HFFc6 (cell line): ENCODE data around the gene BIRC5. TPM values are rescaled to one million over a fixed set of nuclear protein-coding genes. Genes with fewer than 3 reads are reported as not detected.

Experiments
- DNase-seq: peaks from one replicate; pipeline ENCODE4 v3.0.0-alpha.2; 2018
- H3K27ac Mint-ChIP-seq: 2 replicates; pipeline ENCODE4 v1.8.0; 2020; ENCODE audit warnings: mild to moderate bottlenecking, mixed read lengths
- H3K27me3 Mint-ChIP-seq: 2 replicates; pipeline ENCODE4 v1.8.0; 2021; ENCODE audit warnings: mild to moderate bottlenecking, moderate library complexity, mixed read lengths; ENCODE audit not compliant: insufficient read depth
- H3K36me3 Mint-ChIP-seq: 2 replicates; pipeline ENCODE4 v1.8.0; 2021; ENCODE audit warnings: low read depth, mixed read lengths
- H3K4me1 Mint-ChIP-seq: 2 replicates; pipeline ENCODE4 v1.8.0; 2020; ENCODE audit warnings: low read depth, mixed read lengths
- H3K4me3 Mint-ChIP-seq: 2 replicates; pipeline ENCODE4 v1.8.0; 2020; ENCODE audit warnings: mild to moderate bottlenecking, moderate library complexity, mixed read lengths
- H3K9me3 Mint-ChIP-seq: 2 replicates; pipeline ENCODE4 v1.8.0; 2020; ENCODE audit warnings: mild to moderate bottlenecking, mixed read lengths
- CTCF ChIP-seq: fragments of 200-600 bp; sonication (generic); IDR thresholded peaks from 2 replicates; pipeline ENCODE4 v1.5.0; 2021; ENCODE audit warnings: antibody characterized with exemption, mild to moderate bottlenecking
- total RNA-seq, 6 experiments: library from RNA; stranded (reverse); fragmentation: NEBNext Ultra II Directional; extraction: Animal tissue kit (Norgen Biotek cat#: 25700); gene quantifications; 2 replicates in 1 of 6; 3 replicates in 5 of 6; pipeline ENCODE4 v1.2.3, GENCODE V29; 2021

BIRC5 gene
- total RNA-seq, 6 experiments from 2014 or later, result 41.8 to 89.7 (median 83.3) TPM

GRCh38 chr17:78263736-78264340 is 49.8 kb downstream of the BIRC5 start:
- DNase-seq, result no peak
- no peaks in the 10 kb centered on the region for H3K4me1 Mint-ChIP-seq
- no peaks in the 10 kb centered on the region for H3K9me3 Mint-ChIP-seq
- no peak for TF ChIP-seq CTCF
- H3K27ac Mint-ChIP-seq, result no peak overlapping the region
- no peak overlapping the region for H3K4me3 Mint-ChIP-seq
- no peaks in the 10 kb centered on the region for H3K36me3 Mint-ChIP-seq
- H3K27me3 Mint-ChIP-seq, result peaks cover 29% of the 10 kb centered on the region

GRCh38 chr17:78264590-78264989 is 50.5 kb downstream of the BIRC5 start:
- TF ChIP-seq CTCF, result no peak
- no peak for DNase-seq
- no peak overlapping the region for H3K27ac Mint-ChIP-seq
- no peak overlapping the region for H3K4me3 Mint-ChIP-seq
- H3K36me3 Mint-ChIP-seq, result no peaks in the 10 kb centered on the region
- H3K4me1 Mint-ChIP-seq, result no peaks in the 10 kb centered on the region
- H3K27me3 Mint-ChIP-seq, result peaks cover 34% of the 10 kb centered on the region
- no peaks in the 10 kb centered on the region for H3K9me3 Mint-ChIP-seq

- Mint-ChIP-seq H3K27me3 (peaks cover 37% of the 10 kb centered on the region), H3K4me3 (no peak overlapping the region), H3K9me3 (no peaks in the 10 kb centered on the region), H3K4me1 (no peaks in the 10 kb centered on the region), H3K36me3 (no peaks in the 10 kb centered on the region), H3K27ac (no peak overlapping the region)
- no peak for TF ChIP-seq CTCF
- no peak for DNase-seq
Measured at GRCh38 chr17:78265121-78265520, 51.1 kb downstream of the BIRC5 start.

- H3K4me1 Mint-ChIP-seq, result no peaks in the 10 kb centered on the region
- no peak overlapping the region for H3K4me3 Mint-ChIP-seq
- H3K27ac Mint-ChIP-seq, result no peak overlapping the region
- no peaks in the 10 kb centered on the region for H3K9me3 Mint-ChIP-seq
- TF ChIP-seq CTCF, result no peak
- H3K36me3 Mint-ChIP-seq, result no peaks in the 10 kb centered on the region
- DNase-seq, result no peak
- peaks cover 48% of the 10 kb centered on the region for H3K27me3 Mint-ChIP-seq
Measured at GRCh38 chr17:78266231-78266631, 52.2 kb downstream of the BIRC5 start.

- DNase-seq, result no peak
- Mint-ChIP-seq H3K36me3 (no peaks in the 10 kb centered on the region), H3K27ac (no peak overlapping the region), H3K4me1 (no peaks in the 10 kb centered on the region), H3K27me3 (peaks cover 49% of the 10 kb centered on the region), H3K4me3 (no peak overlapping the region), H3K9me3 (no peaks in the 10 kb centered on the region)
- TF ChIP-seq CTCF, result no peak
Measured at GRCh38 chr17:78266771-78267170, 52.7 kb downstream of the BIRC5 start.
